Mesenchymal stem cell (in vitro differentiated cells and primary cell): ENCODE data around the gene CCZ1.
"Not testable (repeated sequence)": the region's sequence is repeated elsewhere in the genome, so short reads cannot be mapped to it uniquely, and the experiment has no call there.

Source experiments
- DNase-seq: peaks from one replicate; pipeline ENCODE4 v3.0.0-alpha.2; 2013
- H2AFZ ChIP-seq: one replicate; pipeline ENCODE4 v1.6.1; 2013; ENCODE audit warnings: low read depth, mild to moderate bottlenecking, control low read depth, inconsistent platforms, low read length, moderate library complexity
- H2AK5ac ChIP-seq: 2 replicates; pipeline ENCODE4 v1.6.1; 2013; ENCODE audit warnings: low read length, moderate library complexity, mild to moderate bottlenecking, inconsistent platforms; ENCODE audit not compliant: severe bottlenecking
- H2BK120ac ChIP-seq: one replicate; pipeline ENCODE4 v1.6.1; 2013; ENCODE audit warnings: low read depth, mild to moderate bottlenecking, inconsistent platforms, low read length, moderate library complexity
- H2BK12ac ChIP-seq, 2 experiments: one replicate each; pipeline ENCODE4 v1.6.1; 2013; ENCODE audit warnings: inconsistent platforms in 2 of 2, low read length in 2 of 2, mild to moderate bottlenecking in 2 of 2, moderate library complexity in 2 of 2, control low read depth in 1 of 2
- H2BK15ac ChIP-seq: one replicate; pipeline ENCODE4 v1.6.1; 2013; ENCODE audit warnings: mild to moderate bottlenecking, low read depth, inconsistent platforms; ENCODE audit not compliant: poor library complexity, severe bottlenecking
- H2BK5ac ChIP-seq: 2 replicates; pipeline ENCODE4 v1.6.1; 2013; ENCODE audit warnings: low read depth, mild to moderate bottlenecking, low read length, control low read depth, inconsistent platforms; ENCODE audit not compliant: poor library complexity, severe bottlenecking
- H3K14ac ChIP-seq, 2 experiments: one replicate each; pipeline ENCODE4 v1.6.1; 2013; ENCODE audit warnings: inconsistent platforms in 2 of 2, low read length in 2 of 2, control low read depth in 1 of 2, mild to moderate bottlenecking in 1 of 2, moderate library complexity in 1 of 2
- H3K18ac ChIP-seq, 2 experiments: one replicate each; pipeline ENCODE4 v1.6.1; 2013; ENCODE audit warnings: inconsistent platforms in 2 of 2, low read length in 2 of 2, control low read depth in 1 of 2, low read depth in 1 of 2, mild to moderate bottlenecking in 1 of 2
- H3K23ac ChIP-seq, 2 experiments: one replicate each; pipeline ENCODE4 v1.6.1; 2013; ENCODE audit warnings: inconsistent platforms in 2 of 2, low read length in 2 of 2, mild to moderate bottlenecking in 2 of 2, moderate library complexity in 2 of 2, control low read depth in 1 of 2
- H3K27ac ChIP-seq: 2 replicates; pipeline ENCODE4 v1.5.1; 2013; ENCODE audit warnings: mild to moderate bottlenecking, moderate library complexity, low read length, control low read depth, inconsistent platforms; ENCODE audit not compliant: poor library complexity, severe bottlenecking
- H3K27me3 ChIP-seq, 2 experiments: 2 replicates each; pipeline versions ENCODE4 v1.6.1 to v1.7.0; 2013; ENCODE audit warnings: low read length in 2 of 2, mild to moderate bottlenecking in 2 of 2, moderate library complexity in 2 of 2, control low read depth in 1 of 2, inconsistent platforms in 1 of 2; ENCODE audit not compliant: control insufficient read depth in 1 of 2, insufficient read depth in 1 of 2
- H3K36me3 ChIP-seq, 2 experiments: 2 replicates each; pipeline versions ENCODE4 v1.6.1 to v1.7.0; 2013; ENCODE audit warnings: low read length in 2 of 2, control low read depth in 1 of 2, inconsistent platforms in 1 of 2, low read depth in 1 of 2, mild to moderate bottlenecking in 1 of 2; ENCODE audit not compliant: insufficient read depth in 2 of 2, control insufficient read depth in 1 of 2
- H3K4ac ChIP-seq, 2 experiments: one replicate each; pipeline ENCODE4 v1.6.1; 2013; ENCODE audit warnings: inconsistent platforms in 2 of 2, low read length in 2 of 2, mild to moderate bottlenecking in 2 of 2, moderate library complexity in 2 of 2, control low read depth in 1 of 2, low read depth in 1 of 2
- H3K4me1 ChIP-seq: 2 replicates; pipeline ENCODE4 v1.6.1; 2013; ENCODE audit warnings: low read depth, low read length, control low read depth; ENCODE audit not compliant: control insufficient read depth, insufficient read depth
- H3K4me2 ChIP-seq: 2 replicates; pipeline ENCODE4 v1.6.1; 2013; ENCODE audit warnings: low read length, mild to moderate bottlenecking, inconsistent platforms; ENCODE audit not compliant: poor library complexity, severe bottlenecking
- H3K4me3 ChIP-seq, 2 experiments: 2 replicates each; pipeline versions ENCODE4 v1.5.1 to v1.7.0; 2013; ENCODE audit warnings: low read length in 2 of 2, mild to moderate bottlenecking in 2 of 2, control low read depth in 1 of 2, low read depth in 1 of 2; ENCODE audit not compliant: insufficient read depth in 1 of 2
- H3K79me1 ChIP-seq: replicated peaks from 2 replicates; pipeline ENCODE4 v1.6.1; 2013; ENCODE audit warnings: mild to moderate bottlenecking, control low read depth, low read length, inconsistent platforms; ENCODE audit not compliant: poor library complexity, severe bottlenecking
- H3K9ac ChIP-seq: 2 replicates; pipeline ENCODE4 v1.7.0; 2013; ENCODE audit warnings: mild to moderate bottlenecking, low read length, moderate library complexity
- H3K9me3 ChIP-seq: 2 replicates; pipeline ENCODE4 v1.7.0; 2013; ENCODE audit warnings: mild to moderate bottlenecking, low read length; ENCODE audit not compliant: control insufficient read depth
- H4K8ac ChIP-seq: one replicate; pipeline ENCODE4 v1.6.1; 2013; ENCODE audit warnings: inconsistent platforms, mild to moderate bottlenecking, low read length, moderate library complexity
- H4K91ac ChIP-seq: one replicate; pipeline ENCODE4 v1.6.1; 2013; ENCODE audit warnings: mild to moderate bottlenecking, low read length, inconsistent platforms
- WGBS: methylation state at CpG from one replicate; pipeline ENCODE4 v1.1.7; 2013; ENCODE audit warnings: mixed read lengths; 5-methylcytosine and 5-hydroxymethylcytosine counted together

The CCZ1 gene

DNA sequence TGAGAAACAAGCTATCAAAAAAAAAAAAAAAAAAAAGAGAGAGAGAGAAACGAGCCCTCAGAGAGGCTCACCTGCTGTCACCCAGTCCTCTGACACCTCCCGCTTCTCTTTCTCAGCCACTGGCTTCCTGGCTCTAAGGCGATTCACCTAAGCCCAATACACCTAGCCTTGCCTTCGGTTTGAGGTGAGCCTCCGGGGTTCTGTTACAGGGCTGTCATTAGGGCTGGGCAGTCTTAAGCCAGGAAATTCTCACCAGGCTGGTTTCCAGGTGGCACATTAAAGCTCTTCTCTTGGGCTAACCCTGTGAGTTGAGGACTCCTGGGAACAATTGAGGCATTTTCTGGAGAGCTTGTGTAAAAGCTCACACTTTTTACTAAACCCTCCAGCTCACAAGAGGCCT lies 10.5 kb upstream of the CCZ1 start:
- not testable (repeated sequence) for H3K23ac ChIP-seq, H3K27ac ChIP-seq, H3K36me3 ChIP-seq, H3K9ac ChIP-seq, H3K4me2 ChIP-seq, H4K91ac ChIP-seq, H3K14ac ChIP-seq, H3K18ac ChIP-seq, H2AK5ac ChIP-seq, H2BK12ac ChIP-seq, H3K4me1 ChIP-seq, DNase-seq, H2BK15ac ChIP-seq, H2AFZ ChIP-seq, H2BK120ac ChIP-seq, H3K27me3 ChIP-seq, H3K9me3 ChIP-seq, H4K8ac ChIP-seq, H3K4me3 ChIP-seq, H2BK5ac ChIP-seq, H3K79me1 ChIP-seq, H3K4ac ChIP-seq
- 76% methylated on average over 5 of the region's 5 CpGs for WGBS

DNA sequence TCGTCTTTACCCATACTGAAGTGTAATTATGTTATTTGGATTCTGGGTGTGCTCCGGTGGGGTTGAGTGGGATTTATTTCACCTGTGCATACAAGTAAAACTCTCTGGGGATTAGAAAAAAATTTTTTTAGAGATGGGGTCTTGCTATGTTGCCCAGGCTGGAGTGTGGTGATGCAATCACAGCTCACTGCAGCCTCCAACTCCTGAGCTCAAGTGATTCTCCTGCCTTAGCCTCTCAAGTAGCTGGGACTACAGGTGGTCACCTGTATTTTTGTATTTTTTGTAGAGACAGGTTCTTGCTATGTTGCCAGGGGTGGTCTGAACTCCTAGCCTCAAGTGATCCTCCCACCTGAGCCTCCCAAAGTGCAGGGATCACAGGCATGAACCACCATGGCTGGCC lies 8.3 kb upstream of the CCZ1 start:
- not testable (repeated sequence) for H3K4ac ChIP-seq, H3K9me3 ChIP-seq, H3K4me2 ChIP-seq, H3K9ac ChIP-seq, H3K79me1 ChIP-seq, H3K23ac ChIP-seq, H3K4me1 ChIP-seq, H2BK15ac ChIP-seq, H2AK5ac ChIP-seq, H3K18ac ChIP-seq, H2BK5ac ChIP-seq, H3K36me3 ChIP-seq, DNase-seq, H3K14ac ChIP-seq, H3K4me3 ChIP-seq, H3K27ac ChIP-seq, H2BK120ac ChIP-seq, H4K91ac ChIP-seq, H3K27me3 ChIP-seq, H4K8ac ChIP-seq, H2BK12ac ChIP-seq, H2AFZ ChIP-seq
- WGBS: 92% methylated on average over 1 of the region's 2 CpGs

DNA sequence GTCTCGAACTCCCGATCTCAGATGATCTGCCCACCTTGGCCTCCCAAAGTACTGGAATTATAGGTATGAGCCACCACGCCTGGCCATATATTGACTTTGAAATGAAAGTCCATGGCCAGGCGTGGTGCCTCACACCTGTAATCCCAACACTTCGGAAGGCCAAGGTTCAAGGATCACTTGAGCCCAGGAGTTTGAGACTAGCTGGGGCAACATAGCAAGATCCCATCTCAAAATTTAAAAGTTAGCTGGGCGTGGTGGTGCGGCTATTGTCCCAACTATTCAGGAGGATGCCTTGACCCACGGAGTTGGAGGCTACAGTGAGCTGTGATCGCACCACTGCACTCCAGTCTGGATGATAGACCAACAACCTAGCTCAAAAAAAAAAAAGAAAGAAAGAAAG lies 6.0 kb upstream of the CCZ1 start:
- no peaks in the 10 kb centered on the region for H3K27me3 ChIP-seq
- H3K4me2 ChIP-seq: no peak overlapping the region
- no peak overlapping the region for H3K23ac ChIP-seq
- H3K18ac ChIP-seq: no peak overlapping the region
- H4K8ac ChIP-seq: no peak overlapping the region
- no peak overlapping the region for H2BK12ac ChIP-seq
- WGBS: 91% methylated on average over 9 of the region's 9 CpGs
- no peak overlapping the region for H3K4ac ChIP-seq
- no peak overlapping the region for H4K91ac ChIP-seq
- H2AFZ ChIP-seq: no peak overlapping the region
- H3K27ac ChIP-seq: no peak overlapping the region
- H2AK5ac ChIP-seq: no peak overlapping the region
- H2BK5ac ChIP-seq: no peak overlapping the region
- H3K36me3 ChIP-seq: no peaks in the 10 kb centered on the region
- no peaks in the 10 kb centered on the region for H3K9me3 ChIP-seq
- H3K79me1 ChIP-seq: no peaks in the 10 kb centered on the region
- no peak overlapping the region for H2BK120ac ChIP-seq
- no peak overlapping the region for H3K9ac ChIP-seq
- H3K14ac ChIP-seq: no peak overlapping the region
- no peak overlapping the region for H3K4me3 ChIP-seq
- no peak for DNase-seq
- no peak overlapping the region for H2BK15ac ChIP-seq
- no peaks in the 10 kb centered on the region for H3K4me1 ChIP-seq

DNA sequence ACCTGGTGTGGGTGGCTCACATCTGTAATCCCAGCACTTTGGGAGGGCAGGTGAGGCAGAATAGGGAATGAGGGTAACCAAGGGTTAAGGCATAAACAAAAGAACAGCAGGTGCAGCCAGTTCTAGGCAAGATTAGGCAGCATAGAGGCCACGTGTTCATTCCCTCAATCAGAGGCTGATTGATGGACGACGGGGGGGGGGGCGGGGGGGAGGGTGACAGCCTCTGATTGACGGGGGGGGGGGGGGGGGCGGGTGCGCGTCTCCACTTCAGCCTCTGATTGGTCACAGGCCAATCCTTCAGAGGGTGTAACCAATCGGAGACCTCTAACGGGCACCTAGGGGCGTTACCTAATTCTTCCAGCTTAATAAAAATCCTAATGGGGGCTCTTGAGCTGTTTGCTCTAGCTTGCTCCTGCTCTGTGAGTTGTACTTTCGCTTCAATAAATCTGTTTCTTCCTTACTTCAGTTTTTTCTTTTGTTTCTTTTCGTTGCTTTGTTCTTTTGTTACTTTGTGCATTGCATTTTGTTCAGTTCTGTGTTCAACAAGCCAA lies 1.1 kb upstream of the CCZ1 start:
- H3K9me3 ChIP-seq, H2BK12ac ChIP-seq, H3K27ac ChIP-seq, H2BK15ac ChIP-seq, H3K18ac ChIP-seq, DNase-seq, H3K4me3 ChIP-seq, H3K36me3 ChIP-seq, H3K9ac ChIP-seq, H2BK5ac ChIP-seq, H3K79me1 ChIP-seq, H3K14ac ChIP-seq, H4K8ac ChIP-seq, H3K23ac ChIP-seq, H2BK120ac ChIP-seq, H3K27me3 ChIP-seq, H2AFZ ChIP-seq, H3K4me2 ChIP-seq, H4K91ac ChIP-seq, H3K4ac ChIP-seq, H3K4me1 ChIP-seq, H2AK5ac ChIP-seq: not testable (repeated sequence)
- 100% methylated on average over 2 of the region's 13 CpGs for WGBS
